Kidney capillary endothelial cell (primary cell): ENCODE results near the gene ANO8.

Source experiments
- DNase-seq: peaks from one replicate; pipeline ENCODE4 v3.0.0-alpha.2; 2018; ENCODE audit warnings: low spot score

The ANO8 gene

DNA sequence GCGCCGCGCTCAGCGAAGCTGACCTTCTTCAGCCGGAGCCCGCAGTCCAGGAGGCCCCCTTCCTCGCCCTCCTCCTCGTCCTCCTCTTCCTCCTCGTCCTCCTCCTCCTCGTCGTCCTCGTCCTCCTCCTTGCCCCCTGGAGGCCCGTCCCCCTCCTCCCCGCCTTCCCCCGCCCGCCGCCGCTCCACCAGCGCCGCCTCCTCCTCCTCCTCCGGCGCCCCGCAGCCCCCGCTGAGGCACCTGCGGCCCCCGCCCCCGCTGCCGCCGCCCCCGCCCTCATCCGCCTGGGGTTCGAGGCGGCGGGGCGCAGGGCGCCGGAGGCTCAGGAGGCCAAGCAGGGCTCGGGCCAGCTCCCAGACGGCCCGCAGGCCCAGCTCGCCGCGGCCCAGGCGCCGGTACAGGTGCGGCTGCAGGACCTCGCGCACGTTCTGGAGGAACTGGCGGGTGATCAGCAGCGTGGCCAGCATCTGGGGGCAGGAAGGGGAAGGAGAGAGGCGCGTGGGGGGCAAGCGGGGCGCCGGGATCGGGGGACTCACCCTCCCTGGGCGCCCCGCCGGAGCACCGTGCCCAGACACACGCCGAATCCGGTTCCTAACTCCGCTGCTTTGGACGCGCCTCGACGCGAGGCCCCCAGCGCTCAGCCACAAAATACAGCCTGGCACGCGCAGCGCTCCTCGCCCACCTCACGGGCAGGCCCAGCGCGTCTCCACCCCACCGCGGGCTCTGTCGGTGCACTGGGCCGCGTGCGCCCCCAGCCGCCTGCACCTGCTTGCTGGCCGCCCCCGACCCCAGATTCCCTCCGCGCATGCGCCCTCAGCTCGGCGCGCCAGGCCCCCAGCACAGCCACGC is 5.9 kb downstream of the ANO8 start:
- DNase-seq = no peak

- no peak for DNase-seq
These were observed 6.8 kb downstream of the ANO8 start for GRCh38 chr19:17327654-17328516.

GRCh38 chr19:17327068-17327653 is 7.5 kb downstream of the ANO8 start:
- DNase-seq = no peak

DNA sequence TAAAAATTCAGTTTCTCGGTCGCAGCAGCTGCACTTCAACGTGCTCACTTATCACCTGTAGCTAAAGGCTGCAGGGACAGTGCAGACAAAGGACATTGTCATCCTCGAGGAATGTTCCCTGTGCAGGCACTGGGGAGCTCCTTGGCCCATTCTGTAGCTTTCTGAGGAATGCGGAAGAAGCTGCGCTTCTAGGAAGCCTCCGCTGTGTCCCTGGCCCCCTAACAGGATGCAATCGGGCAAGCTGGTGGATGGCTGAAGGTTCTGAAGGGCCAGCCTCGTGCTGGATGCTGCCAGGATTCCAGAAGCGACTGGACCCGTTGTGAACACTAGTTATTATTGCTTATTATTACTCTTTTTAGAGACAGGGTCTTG is 8.1 kb downstream of the ANO8 start:
- DNase-seq = no peak

DNA sequence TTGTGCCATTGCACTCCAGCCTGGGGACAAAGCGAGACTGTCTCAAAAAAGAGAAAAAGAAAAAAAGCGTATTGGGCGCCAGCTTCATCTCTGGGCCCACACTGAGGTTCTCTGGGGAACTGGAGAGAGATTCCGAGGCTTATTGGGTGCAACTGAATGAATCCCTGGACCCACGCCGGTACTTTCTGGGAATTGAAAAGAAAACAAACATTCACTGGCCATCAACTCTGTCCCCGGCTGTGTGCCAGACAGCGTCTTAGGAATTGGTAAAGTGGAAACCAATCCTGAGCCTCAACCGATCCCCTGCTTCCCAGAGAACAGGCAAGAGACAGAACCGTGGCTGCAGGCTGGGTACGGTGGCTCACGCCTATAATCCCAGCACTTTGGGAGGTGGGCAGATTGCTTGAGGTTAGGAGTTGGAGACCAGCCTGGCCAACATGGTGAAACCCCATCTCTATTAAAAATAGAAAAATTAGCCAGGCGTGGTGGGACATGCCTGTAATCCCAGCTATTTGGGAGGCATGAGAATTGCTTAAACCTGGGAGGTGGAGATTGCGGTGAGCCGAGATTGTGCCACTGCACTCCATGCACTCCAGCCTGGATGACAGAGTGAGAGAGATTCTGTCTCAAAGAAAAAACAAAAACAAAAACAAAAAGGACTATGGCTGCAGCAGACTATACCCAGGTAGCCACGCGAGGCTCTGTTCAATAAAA is 8.6 kb downstream of the ANO8 start:
- DNase-seq = no peak

- DNase-seq = no peak
These were observed 9.5 kb downstream of the ANO8 start for GRCh38 chr19:17325133-17325532.

GRCh38 chr19:17324357-17325114 is 10.1 kb downstream of the ANO8 start:
- no peak for DNase-seq

GRCh38 chr19:17323964-17324332 is 10.7 kb downstream of the ANO8 start:
- no peak for DNase-seq

DNA sequence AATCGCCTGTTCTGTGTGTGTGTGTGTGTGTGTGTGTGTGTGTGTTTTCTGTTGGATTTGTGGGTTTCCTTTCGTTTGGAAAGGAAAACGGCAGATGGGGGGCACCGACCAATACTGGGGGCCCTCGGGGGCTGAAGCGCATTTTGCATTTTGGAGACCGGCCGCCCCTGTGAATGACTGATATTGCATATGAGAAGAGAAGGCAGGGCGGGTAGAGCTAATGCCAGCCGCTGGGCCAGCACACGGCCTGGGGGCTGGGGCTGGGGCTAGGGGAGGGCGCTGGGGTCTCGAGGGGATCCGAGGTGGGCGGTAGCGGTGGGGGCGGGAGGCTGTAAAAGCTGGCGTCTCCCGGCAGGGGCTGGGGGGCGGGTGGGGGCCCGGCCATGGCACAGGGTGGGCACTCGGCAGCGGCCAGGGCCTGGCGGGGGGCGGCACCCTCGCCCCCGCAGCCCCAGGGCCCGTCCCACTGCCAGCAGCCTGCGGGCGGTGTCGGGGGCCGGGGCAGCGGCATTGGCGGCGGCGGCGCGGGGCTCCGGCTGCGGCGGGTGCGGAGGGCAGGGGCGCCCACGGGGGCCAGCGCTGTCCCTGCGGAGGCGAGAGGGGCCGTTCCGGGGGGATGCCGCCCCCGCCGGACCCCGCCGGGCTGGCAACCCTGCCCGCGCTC is 11.2 kb downstream of the ANO8 start:
- DNase-seq = no peak

GRCh38 chr19:17322854-17323253 is 11.8 kb downstream of the ANO8 start:
- DNase-seq = no peak

DNA sequence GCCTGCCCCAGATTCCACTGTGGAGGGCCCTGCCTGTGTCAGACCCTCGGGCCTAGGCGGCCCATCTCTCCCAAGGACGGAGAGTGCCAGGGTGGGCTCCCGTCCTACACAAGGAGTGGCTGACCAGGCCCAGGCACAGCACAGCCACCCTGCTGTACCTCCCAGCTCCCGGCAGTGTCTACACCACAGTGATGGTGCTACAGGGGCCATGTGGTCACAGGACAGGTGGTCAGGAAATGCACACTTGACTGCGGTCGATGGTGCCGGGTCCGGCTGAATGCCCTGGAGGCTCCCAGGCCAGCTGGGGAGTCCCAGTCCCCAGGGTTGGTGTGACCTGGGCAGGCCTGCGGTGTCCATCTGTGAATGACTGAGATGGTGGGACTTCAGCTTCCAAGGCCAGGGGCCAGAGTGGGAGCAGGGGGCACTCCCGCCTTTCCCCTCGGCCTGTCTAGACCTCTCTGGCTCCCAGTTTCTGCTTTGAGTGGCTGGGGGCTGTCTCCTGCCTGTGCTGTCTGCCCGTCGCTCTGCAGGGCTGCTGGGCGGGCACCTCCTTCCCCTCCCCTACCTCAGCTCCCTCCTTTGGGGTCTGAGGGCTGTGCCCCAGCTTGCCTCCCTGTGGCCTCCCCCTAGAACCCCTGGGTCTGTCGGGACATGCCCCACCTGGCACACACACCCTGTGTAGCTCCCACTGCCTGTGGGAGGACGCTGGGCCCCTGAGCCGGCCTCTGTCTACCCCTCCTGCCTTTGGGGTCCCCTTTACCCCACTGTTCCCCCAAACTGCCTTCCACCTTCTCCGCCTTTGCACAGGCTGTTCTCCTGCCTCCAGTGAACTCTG is 12.8 kb downstream of the ANO8 start:
- DNase-seq = no peak

- no peak for DNase-seq
These were observed 14.2 kb downstream of the ANO8 start for GRCh38 chr19:17320435-17320834.

- no peak for DNase-seq
These were observed 15.0 kb downstream of the ANO8 start for GRCh38 chr19:17319473-17320238.

DNA sequence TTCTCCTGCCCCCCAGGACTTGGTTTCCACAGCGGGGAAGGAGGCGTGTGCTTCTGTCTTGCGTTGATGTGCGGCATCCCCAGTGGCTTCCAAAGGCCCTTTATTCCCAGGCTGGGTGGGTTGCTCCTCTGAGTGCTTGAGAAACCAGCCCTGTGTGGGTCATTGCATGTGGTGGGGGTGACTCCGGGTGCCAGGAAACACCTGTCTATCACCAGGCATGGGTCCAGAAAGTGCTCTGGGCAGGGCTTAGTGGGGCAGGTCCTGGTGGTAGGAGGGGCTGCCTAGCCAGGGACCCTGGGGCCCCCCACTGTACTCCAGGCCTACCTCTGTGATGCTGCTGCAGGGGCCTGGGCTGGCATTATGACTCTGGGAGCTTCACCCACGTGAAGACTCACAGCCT is 15.7 kb downstream of the ANO8 start:
- no peak for DNase-seq

DNA sequence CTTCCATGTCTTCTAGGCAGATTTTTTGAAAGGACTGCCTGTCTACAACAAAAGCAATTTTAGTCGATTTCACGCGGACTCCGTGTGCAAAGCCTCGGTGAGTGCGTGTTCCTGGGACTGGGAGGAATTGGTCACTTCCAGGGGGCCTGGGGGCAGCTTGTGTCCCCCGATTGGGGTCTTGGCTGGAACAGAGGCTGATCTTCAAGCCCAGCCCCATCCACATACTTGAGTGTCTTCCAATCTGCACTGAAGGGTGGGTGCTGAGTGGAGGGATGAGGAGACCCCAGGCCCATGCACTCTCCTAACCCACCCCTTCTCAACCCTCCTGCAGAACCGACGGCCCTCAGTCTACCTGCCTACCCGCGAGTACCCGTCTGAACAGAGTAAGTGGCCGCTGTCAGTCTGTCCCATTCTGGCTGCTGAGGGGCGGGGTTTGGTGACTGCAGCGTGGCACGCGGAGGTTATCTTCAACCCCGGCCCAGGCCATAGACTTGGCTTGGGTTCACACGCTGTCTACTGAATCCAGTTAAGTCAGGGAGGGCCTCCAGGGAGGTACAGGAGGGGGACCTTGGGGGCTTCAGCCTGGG is 20.6 kb downstream of the ANO8 start:
- DNase-seq = no peak

- no peak for DNase-seq
These were observed 22.2 kb downstream of the ANO8 start for GRCh38 chr19:17312189-17313113.

DNA sequence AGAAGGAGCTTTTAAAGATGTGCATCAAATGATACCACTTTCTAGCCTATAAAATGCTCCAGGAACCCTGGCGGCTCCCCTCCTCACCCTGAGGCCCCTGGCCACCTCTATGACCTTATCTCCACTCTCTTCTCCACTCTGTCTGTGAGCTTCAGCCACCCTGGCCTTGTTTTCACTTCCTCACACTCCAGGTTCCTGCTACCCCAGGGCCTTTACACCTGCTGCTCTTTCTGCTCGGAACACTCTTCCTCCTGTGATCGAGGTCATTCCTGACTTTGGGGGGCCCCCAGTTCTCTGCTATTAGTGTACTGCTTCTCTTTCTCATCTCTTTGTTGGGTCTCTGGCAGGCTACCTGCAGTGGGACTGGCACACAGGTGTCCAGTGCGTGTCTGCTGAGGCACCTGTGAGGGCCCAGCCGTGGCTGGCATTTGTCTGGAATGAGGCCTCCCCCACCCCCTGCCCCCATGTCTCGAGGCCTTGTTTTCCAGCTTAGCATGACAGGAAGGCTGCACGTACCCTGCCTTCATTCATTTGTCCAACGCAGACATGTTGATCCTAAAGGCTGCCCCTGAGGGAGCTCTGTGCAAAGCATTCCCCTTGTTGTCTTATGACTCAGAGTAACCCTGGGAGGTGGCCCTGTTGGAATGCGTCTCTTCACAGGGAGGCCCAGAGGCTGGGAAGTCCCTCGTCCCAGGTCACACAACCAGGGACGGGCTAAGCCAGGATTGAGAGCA is 23.0 kb downstream of the ANO8 start:
- no peak for DNase-seq
